PC-9 (cell line): ENCODE measurements around the gene ELAPOR1.

Experiments used
- EZH2 ChIP-seq: fragments of 200-600 bp; sonication (generic); IDR thresholded peaks from 2 replicates; pipeline ENCODE4 v1.8.0; 2017; ENCODE audit warnings: antibody characterized with exemption, low read depth
- TF ChIP-seq, protein P1 (sequence below): fragments of 200-600 bp; sonication (generic); conservative IDR thresholded peaks from 2 replicates; pipeline ENCODE4 v1.6.1; 2017; ENCODE audit warnings: mixed run types, antibody characterized with exemption, mild to moderate bottlenecking, moderate library complexity

DNA sequence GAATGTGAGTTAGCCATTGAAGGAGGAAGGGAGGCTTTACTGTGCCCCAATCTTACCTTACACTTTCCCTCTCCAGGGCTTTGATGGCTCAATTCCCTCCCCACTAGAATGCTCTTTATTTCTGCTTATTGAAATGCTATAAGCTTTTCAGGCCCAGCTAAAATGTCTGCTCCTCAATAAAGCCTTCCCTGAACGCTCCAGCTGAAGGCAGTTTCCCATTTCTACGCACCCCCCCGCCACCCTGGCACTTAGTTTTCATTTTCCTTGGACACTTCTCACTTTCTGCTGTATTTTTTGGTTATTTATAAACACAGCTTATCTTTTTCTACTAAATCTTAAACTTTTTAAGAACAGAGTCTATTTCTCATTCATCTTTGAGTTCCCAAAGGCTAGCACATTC lies 30.4 kb upstream of the ELAPOR1 start:
- TF ChIP-seq, protein P1, sequence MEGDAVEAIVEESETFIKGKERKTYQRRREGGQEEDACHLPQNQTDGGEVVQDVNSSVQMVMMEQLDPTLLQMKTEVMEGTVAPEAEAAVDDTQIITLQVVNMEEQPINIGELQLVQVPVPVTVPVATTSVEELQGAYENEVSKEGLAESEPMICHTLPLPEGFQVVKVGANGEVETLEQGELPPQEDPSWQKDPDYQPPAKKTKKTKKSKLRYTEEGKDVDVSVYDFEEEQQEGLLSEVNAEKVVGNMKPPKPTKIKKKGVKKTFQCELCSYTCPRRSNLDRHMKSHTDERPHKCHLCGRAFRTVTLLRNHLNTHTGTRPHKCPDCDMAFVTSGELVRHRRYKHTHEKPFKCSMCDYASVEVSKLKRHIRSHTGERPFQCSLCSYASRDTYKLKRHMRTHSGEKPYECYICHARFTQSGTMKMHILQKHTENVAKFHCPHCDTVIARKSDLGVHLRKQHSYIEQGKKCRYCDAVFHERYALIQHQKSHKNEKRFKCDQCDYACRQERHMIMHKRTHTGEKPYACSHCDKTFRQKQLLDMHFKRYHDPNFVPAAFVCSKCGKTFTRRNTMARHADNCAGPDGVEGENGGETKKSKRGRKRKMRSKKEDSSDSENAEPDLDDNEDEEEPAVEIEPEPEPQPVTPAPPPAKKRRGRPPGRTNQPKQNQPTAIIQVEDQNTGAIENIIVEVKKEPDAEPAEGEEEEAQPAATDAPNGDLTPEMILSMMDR = no peak
- TF ChIP-seq EZH2 = no peak
